Neural cell (in vitro differentiated cells): ENCODE measurements around the gene PRR5L. TPM values are rescaled to one million over a fixed set of nuclear protein-coding genes. Genes with fewer than 3 reads are reported as not detected.

ENCODE experiments used
- H2AFZ ChIP-seq: fragments of 200-600, 300-800 bp; sonication (generic), shearing (Covaris generic); 2 replicates; pipeline ENCODE4 v1.6.0; 2014; ENCODE audit warnings: low read depth, mild to moderate bottlenecking, antibody characterized with exemption, low read length, moderate library complexity
- H3F3A ChIP-seq: fragments of 200-600 bp; shearing (Covaris generic); 2 replicates; pipeline ENCODE4 v1.6.1; 2016; ENCODE audit warnings: mild to moderate bottlenecking, moderate library complexity, mixed read lengths, antibody characterized with exemption, low read length; ENCODE audit not compliant: insufficient read depth, poor library complexity, severe bottlenecking
- H3K27ac ChIP-seq: fragments of 200-600, 300-800 bp; sonication (generic), shearing (Covaris generic); 2 replicates; pipeline ENCODE4 v1.5.1; 2014; ENCODE audit warnings: mild to moderate bottlenecking, low read length, moderate library complexity
- H3K27me3 ChIP-seq: fragments of 300-800, 200-600 bp; sonication (generic), shearing (Covaris generic); 2 replicates; pipeline ENCODE4 v1.6.0; 2014; ENCODE audit warnings: mild to moderate bottlenecking, low read depth, low read length, moderate library complexity; ENCODE audit not compliant: insufficient read depth
- H3K36me3 ChIP-seq: fragments of 300-800, 200-600 bp; sonication (generic), shearing (Covaris generic); 2 replicates; pipeline ENCODE4 v1.5.1; 2014; ENCODE audit warnings: mild to moderate bottlenecking, antibody characterized with exemption, low read length, moderate library complexity; ENCODE audit not compliant: insufficient read depth
- H3K4me2 ChIP-seq: fragments of 300-800, 200-600 bp; sonication (generic), shearing (Covaris generic); 2 replicates; pipeline ENCODE4 v1.6.0; 2014; ENCODE audit warnings: mild to moderate bottlenecking, low read length
- H3K4me3 ChIP-seq: fragments of 300-800, 200-600 bp; sonication (generic), shearing (Covaris generic); 2 replicates; pipeline ENCODE4 v1.5.1; 2014; ENCODE audit warnings: mild to moderate bottlenecking, low read length, moderate library complexity
- H3K79me2 ChIP-seq: fragments of 200-600 bp; shearing (Covaris generic); replicated peaks from 2 replicates; pipeline ENCODE4 v1.6.0; 2014; ENCODE audit warnings: mild to moderate bottlenecking, low read length, moderate library complexity; ENCODE audit not compliant: insufficient read depth
- H3K9ac ChIP-seq: fragments of 300-800, 200-600 bp; sonication (generic), shearing (Covaris generic); 2 replicates; pipeline ENCODE4 v1.6.1; 2016; ENCODE audit warnings: mild to moderate bottlenecking, low read length, mixed read lengths
- H3K9me2 ChIP-seq: fragments of 200-600 bp; shearing (Covaris generic); 2 replicates; pipeline ENCODE4 v1.6.1; 2016; ENCODE audit warnings: mild to moderate bottlenecking, low read length, mixed read lengths; ENCODE audit not compliant: insufficient read depth
- H3K9me3 ChIP-seq: fragments of 200-600, 300-800 bp; sonication (generic), shearing (Covaris generic); 2 replicates; pipeline ENCODE4 v1.6.1; 2016; ENCODE audit warnings: mild to moderate bottlenecking, mixed run types, low read length, moderate library complexity, mixed read lengths
- H4K20me1 ChIP-seq: fragments of 200-600 bp; shearing (Covaris generic); 2 replicates; pipeline ENCODE4 v1.6.1; 2016; ENCODE audit warnings: mild to moderate bottlenecking, mixed run types; ENCODE audit not compliant: insufficient read depth
- EZH2 ChIP-seq: fragments of 200-600, 300-800 bp; shearing (Covaris generic), sonication (generic); IDR thresholded peaks from 2 replicates; pipeline ENCODE4 v1.6.1; 2014; ENCODE audit warnings: antibody characterized with exemption, low read length, borderline replicate concordance, mild to moderate bottlenecking; ENCODE audit not compliant: insufficient read depth, poor library complexity, severe bottlenecking
- POLR2AphosphoS5 ChIP-seq: IDR thresholded peaks from 2 replicates; pipeline ENCODE4 v1.6.1; 2012
- RAD21 ChIP-seq: fragments of 450-650 bp; conservative IDR thresholded peaks from 2 replicates; pipeline ENCODE4 v1.6.1; 2014; ENCODE audit warnings: antibody characterized with exemption, mild to moderate bottlenecking, moderate library complexity
- REST ChIP-seq: IDR thresholded peaks from 2 replicates; pipeline ENCODE4 v1.6.1; 2012; ENCODE audit warnings: borderline replicate concordance
- SMC3 ChIP-seq: fragments of 450-650 bp; conservative IDR thresholded peaks from 2 replicates; pipeline ENCODE4 v1.6.1; 2014; ENCODE audit warnings: antibody characterized with exemption, mild to moderate bottlenecking, moderate library complexity; ENCODE audit not compliant: poor library complexity
- polyA plus RNA-seq: library from polyadenylated mRNA; depleted of rRNA; stranded (reverse); fragments of >200 nt; gene quantifications from 2 replicates; pipeline ENCODE4 v1.2.3, GENCODE V29; 2014
- TF ChIP-seq, protein P1 (sequence below): fragments of 450-650 bp; IDR thresholded peaks from 2 replicates; pipeline ENCODE4 v1.5.1; 2014; ENCODE audit warnings: antibody characterized with exemption, mild to moderate bottlenecking, moderate library complexity; ENCODE audit not compliant: poor library complexity, severe bottlenecking

The PRR5L gene
- polyA plus RNA-seq, 1 donor from 2014 or later: 0.22 TPM

GRCh38 chr11:36356201-36356600, 60.1 kb downstream of the PRR5L start:
- Histone ChIP-seq H3K79me2 (no peaks in the 10 kb centered on the region), H3K9me3 (no peaks in the 10 kb centered on the region), H3K4me2 (no peak overlapping the region), H3K27me3 (no peaks in the 10 kb centered on the region), H3K9ac (no peak overlapping the region), H3K4me3 (no peak overlapping the region), H3F3A (no peaks in the 10 kb centered on the region), H3K27ac (no peak overlapping the region), H4K20me1 (no peaks in the 10 kb centered on the region), H2AFZ (no peak overlapping the region), H3K9me2 (no peaks in the 10 kb centered on the region), H3K36me3 (no peaks in the 10 kb centered on the region)
- peak; percentile 11 for TF ChIP-seq POLR2AphosphoS5
- TF ChIP-seq, protein P1, sequence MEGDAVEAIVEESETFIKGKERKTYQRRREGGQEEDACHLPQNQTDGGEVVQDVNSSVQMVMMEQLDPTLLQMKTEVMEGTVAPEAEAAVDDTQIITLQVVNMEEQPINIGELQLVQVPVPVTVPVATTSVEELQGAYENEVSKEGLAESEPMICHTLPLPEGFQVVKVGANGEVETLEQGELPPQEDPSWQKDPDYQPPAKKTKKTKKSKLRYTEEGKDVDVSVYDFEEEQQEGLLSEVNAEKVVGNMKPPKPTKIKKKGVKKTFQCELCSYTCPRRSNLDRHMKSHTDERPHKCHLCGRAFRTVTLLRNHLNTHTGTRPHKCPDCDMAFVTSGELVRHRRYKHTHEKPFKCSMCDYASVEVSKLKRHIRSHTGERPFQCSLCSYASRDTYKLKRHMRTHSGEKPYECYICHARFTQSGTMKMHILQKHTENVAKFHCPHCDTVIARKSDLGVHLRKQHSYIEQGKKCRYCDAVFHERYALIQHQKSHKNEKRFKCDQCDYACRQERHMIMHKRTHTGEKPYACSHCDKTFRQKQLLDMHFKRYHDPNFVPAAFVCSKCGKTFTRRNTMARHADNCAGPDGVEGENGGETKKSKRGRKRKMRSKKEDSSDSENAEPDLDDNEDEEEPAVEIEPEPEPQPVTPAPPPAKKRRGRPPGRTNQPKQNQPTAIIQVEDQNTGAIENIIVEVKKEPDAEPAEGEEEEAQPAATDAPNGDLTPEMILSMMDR: no peak

DNA sequence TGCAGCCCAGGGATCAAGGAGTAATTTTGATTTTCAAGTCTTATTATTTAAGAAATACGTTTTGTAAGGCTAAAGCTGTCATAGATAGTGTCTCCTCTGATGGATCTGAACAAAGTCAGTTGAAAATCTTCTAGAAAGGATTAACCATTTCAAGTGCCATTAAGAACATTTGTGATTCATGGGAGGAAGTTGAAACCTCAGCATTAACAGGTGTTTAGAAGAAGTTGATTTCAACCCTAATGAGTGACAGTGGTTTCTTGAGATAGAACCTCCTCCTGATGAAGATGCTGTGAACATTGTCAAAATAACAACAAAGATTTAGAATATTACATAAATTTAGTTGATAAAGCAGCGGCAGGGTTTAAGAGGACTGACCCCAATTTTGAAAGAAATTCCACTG, 61.7 kb downstream of the PRR5L start:
- Histone ChIP-seq H3F3A (no peaks in the 10 kb centered on the region), H3K79me2 (no peaks in the 10 kb centered on the region), H3K27ac (no peak overlapping the region), H3K9ac (no peak overlapping the region), H3K4me2 (no peak overlapping the region), H3K36me3 (no peaks in the 10 kb centered on the region), H3K9me2 (no peaks in the 10 kb centered on the region), H3K4me3 (no peak overlapping the region), H4K20me1 (no peaks in the 10 kb centered on the region), H3K9me3 (no peaks in the 10 kb centered on the region), H3K27me3 (no peaks in the 10 kb centered on the region), H2AFZ (no peak overlapping the region)
- TF ChIP-seq, protein P1: no peak
- no peak for TF ChIP-seq EZH2

DNA sequence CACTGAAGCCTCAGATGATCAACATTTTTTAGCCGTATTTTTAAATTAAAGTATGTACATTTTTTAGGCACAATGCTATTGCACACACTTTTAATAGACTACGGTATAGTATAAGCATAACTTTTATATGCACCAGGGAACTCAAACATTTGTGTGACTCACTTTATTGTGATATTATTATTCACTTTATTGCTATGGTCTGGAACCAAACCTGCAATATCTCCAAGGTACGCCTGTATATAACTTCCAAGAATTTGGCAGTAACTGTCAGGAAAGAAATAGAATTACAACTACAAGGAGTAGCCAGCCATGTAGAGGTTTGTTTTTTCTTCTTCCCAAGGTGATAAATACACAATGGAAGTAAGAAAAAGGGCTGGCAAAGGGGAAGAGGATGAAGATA, 62.3 kb downstream of the PRR5L start:
- H3K4me3 ChIP-seq: no peak overlapping the region
- H3K9me3 ChIP-seq: no peaks in the 10 kb centered on the region
- no peak overlapping the region for H3K4me2 ChIP-seq
- H3K9ac ChIP-seq: no peak overlapping the region
- H3F3A ChIP-seq: no peaks in the 10 kb centered on the region
- no peaks in the 10 kb centered on the region for H3K27me3 ChIP-seq
- no peaks in the 10 kb centered on the region for H3K79me2 ChIP-seq
- no peaks in the 10 kb centered on the region for H3K36me3 ChIP-seq
- H2AFZ ChIP-seq: no peak overlapping the region
- TF ChIP-seq SMC3: no peak
- TF ChIP-seq, protein P1: no peak
- TF ChIP-seq RAD21: no peak
- TF ChIP-seq REST: no peak
- no peaks in the 10 kb centered on the region for H3K9me2 ChIP-seq
- no peaks in the 10 kb centered on the region for H4K20me1 ChIP-seq
- no peak overlapping the region for H3K27ac ChIP-seq
